Activated T-cell treated with anti-CD3 and anti-CD28 coated beads, Interleukin-2, amount 50 U/mL, for 1 hour (primary cell): ENCODE data around the gene PLA2G4A.

ENCODE experiments used
- DNase-seq: peaks from one replicate; pipeline ENCODE4 v3.0.0-alpha.2; 2020

PLA2G4A gene

GRCh38 chr1:186828611-186829454 is at the start of gene PLA2G4A:
Gene PLA2G4A (plus strand): TSS chr1:186828949. CDS start chr1:186854355, 25,406 bp downstream.
- no peak for DNase-seq

GRCh38 chr1:186780076-186780475 is 48.7 kb upstream of the PLA2G4A start:
- DNase-seq = no peak

GRCh38 chr1:186781730-186782129 is 47.0 kb upstream of the PLA2G4A start:
- no peak for DNase-seq

GRCh38 chr1:186782791-186783190 is 46.0 kb upstream of the PLA2G4A start:
- no peak for DNase-seq

- DNase-seq = no peak
These were observed 45.6 kb upstream of the PLA2G4A start for GRCh38 chr1:186783193-186783592.

GRCh38 chr1:186785503-186785902 is 43.2 kb upstream of the PLA2G4A start:
- DNase-seq = no peak

GRCh38 chr1:186790101-186790500 is 38.6 kb upstream of the PLA2G4A start:
- DNase-seq = no peak

GRCh38 chr1:186792870-186793581 is 35.7 kb upstream of the PLA2G4A start:
- no peak for DNase-seq

GRCh38 chr1:186793582-186793927 is 35.2 kb upstream of the PLA2G4A start:
- no peak for DNase-seq

GRCh38 chr1:186798960-186799688 is 29.6 kb upstream of the PLA2G4A start:
- no peak for DNase-seq

- no peak for DNase-seq
These were observed 29.1 kb upstream of the PLA2G4A start for GRCh38 chr1:186799689-186800054.

- no peak for DNase-seq
These were observed 26.4 kb upstream of the PLA2G4A start for GRCh38 chr1:186802388-186802787.

GRCh38 chr1:186804679-186805078 is 24.1 kb upstream of the PLA2G4A start:
- no peak for DNase-seq

GRCh38 chr1:186806477-186806876 is 22.3 kb upstream of the PLA2G4A start:
- DNase-seq = no peak

- no peak for DNase-seq
These were observed 21.6 kb upstream of the PLA2G4A start for GRCh38 chr1:186807163-186807562.

GRCh38 chr1:186811892-186812291 is 16.9 kb upstream of the PLA2G4A start:
- no peak for DNase-seq

GRCh38 chr1:186812570-186812969 is 16.2 kb upstream of the PLA2G4A start:
- DNase-seq = no peak

GRCh38 chr1:186813420-186813819 is 15.3 kb upstream of the PLA2G4A start:
- no peak for DNase-seq

GRCh38 chr1:186819126-186819525 is 9.6 kb upstream of the PLA2G4A start:
- no peak for DNase-seq

GRCh38 chr1:186819563-186819962 is 9.2 kb upstream of the PLA2G4A start:
- no peak for DNase-seq

- no peak for DNase-seq
These were observed 1.2 kb downstream of the PLA2G4A start for GRCh38 chr1:186829686-186830587.

GRCh38 chr1:186831168-186831567 is 2.4 kb downstream of the PLA2G4A start:
- no peak for DNase-seq
